H7 (cell line): ENCODE results near the gene FKBP4. TPM values are rescaled to one million over a fixed set of nuclear protein-coding genes. Genes with fewer than 3 reads are reported as not detected.

Experiments used
- DNase-seq: peaks from one replicate; pipeline ENCODE4 v3.0.0; 2012
- H3K27me3 ChIP-seq: 2 replicates; pipeline ENCODE4 v1.6.0; 2011; ENCODE audit warnings: mild to moderate bottlenecking, low read length; ENCODE audit not compliant: control insufficient read depth, insufficient read depth
- H3K36me3 ChIP-seq: replicated peaks from 2 replicates; pipeline ENCODE4 v1.5.1; 2011; ENCODE audit warnings: low read length; ENCODE audit not compliant: control insufficient read depth, insufficient read depth
- H3K4me3 ChIP-seq: 2 replicates; pipeline ENCODE4 v1.5.1; 2011; ENCODE audit warnings: low read depth, mild to moderate bottlenecking, control low read depth, low read length, moderate library complexity; ENCODE audit not compliant: insufficient read depth
- total RNA-seq: library from RNA; depleted of rRNA; stranded (reverse); fragments of >200 nt; shearing (Covaris generic); gene quantifications from 2 replicates; pipeline ENCODE4 v1.2.3, GENCODE V29; 2014; rRNA removed

Gene FKBP4
- total RNA-seq, 1 experiment from 2014 or later: 147 TPM

- Histone ChIP-seq H3K36me3 (no peaks in the 10 kb centered on the region), H3K4me3 (no peak overlapping the region), H3K27me3 (peaks cover 3% of the 10 kb centered on the region; the same call in 1 of the 2 replicates)
- DNase-seq: no peak
Observed at GRCh38 chr12:2835691-2836403, 41.1 kb downstream of the FKBP4 start.

DNA sequence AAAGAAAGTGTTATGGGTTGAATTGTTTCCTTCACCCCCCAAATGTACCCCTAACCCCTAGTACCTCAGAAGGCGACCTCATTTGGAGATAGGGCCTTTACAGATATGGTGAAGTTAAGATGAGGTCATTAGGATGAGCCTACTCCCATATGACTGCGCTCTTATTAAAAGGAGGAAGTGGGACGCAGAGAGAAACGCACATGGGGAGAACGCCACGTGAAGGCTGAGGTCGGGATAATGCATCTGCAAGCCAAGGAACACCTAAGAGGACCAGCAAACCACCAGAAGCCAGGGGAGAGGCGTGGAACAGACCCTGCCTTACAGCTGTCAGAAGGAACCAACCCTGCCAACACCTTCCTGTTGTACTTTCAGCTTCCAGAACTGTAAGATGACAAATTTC, 41.8 kb downstream of the FKBP4 start:
- no peak overlapping the region for H3K4me3 ChIP-seq
- DNase-seq: no peak
- peaks cover 3% of the 10 kb centered on the region; the same call in 1 of the 2 replicates for H3K27me3 ChIP-seq

GRCh38 chr12:2841056-2841650, 46.4 kb downstream of the FKBP4 start:
- Histone ChIP-seq H3K27me3 (no peaks in the 10 kb centered on the region; the same call in 1 of the 2 replicates), H3K36me3 (no peaks in the 10 kb centered on the region; the same call in 1 of the 2 replicates), H3K4me3 (no peak overlapping the region)
- DNase-seq: no peak

More for the DNA sequence above, 41.8 kb downstream of the FKBP4 start:
- H3K36me3 ChIP-seq: no peaks in the 10 kb centered on the region

DNA sequence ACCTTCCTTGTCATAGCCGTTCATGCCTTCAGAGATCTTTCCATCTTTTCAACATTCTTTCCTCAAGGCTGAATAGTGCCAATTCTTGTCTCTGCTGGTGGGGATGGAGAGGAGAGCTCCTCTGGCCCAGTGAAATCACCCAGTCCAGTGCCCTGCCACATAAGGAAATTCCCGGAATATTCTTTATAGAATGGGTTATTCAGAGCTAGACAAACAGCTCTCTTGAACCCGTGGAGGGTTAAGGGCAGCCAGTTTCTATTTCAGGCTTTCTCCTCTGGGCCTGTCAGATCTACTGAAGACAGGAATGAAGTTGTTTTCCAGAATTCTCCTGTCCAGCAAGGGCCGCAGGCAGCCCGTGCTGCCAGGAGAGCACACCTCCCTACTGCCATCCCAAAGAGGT, 48.2 kb downstream of the FKBP4 start:
- Histone ChIP-seq H3K27me3 (no peaks in the 10 kb centered on the region; the same call in 1 of the 2 replicates), H3K4me3 (no peak overlapping the region), H3K36me3 (no peaks in the 10 kb centered on the region; the same call in 1 of the 2 replicates)
- no peak for DNase-seq

- DNase-seq: no peak
- Histone ChIP-seq H3K27me3 (no peaks in the 10 kb centered on the region; the same call in 1 of the 2 replicates), H3K36me3 (no peaks in the 10 kb centered on the region; the same call in 1 of the 2 replicates), H3K4me3 (no peak overlapping the region)
Observed at GRCh38 chr12:2844786-2845185, 50.0 kb downstream of the FKBP4 start.

- peak; percentile 65 for DNase-seq
Observed at GRCh38 chr12:2845280-2845679, 50.5 kb downstream of the FKBP4 start.

DNA sequence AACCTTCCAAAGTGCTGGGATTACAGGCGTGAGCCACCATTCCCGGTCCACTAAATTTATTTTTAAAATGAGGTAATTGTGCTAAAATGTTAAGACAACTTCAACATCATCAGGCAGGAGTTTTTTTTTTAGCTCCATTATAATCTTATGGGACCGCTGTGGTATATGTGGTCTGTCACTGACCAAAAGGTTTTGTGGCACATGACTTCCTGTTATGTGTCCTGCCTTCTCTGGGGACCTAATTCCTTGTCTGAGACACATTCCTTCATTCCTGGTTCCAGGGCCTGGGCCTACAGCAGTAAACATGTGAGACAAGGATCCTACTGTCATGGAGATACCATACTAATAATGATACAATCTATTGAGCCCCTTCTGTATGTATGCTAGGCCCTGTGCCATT, 57.2 kb downstream of the FKBP4 start:
- H3K36me3 ChIP-seq: no peaks in the 10 kb centered on the region
- DNase-seq: no peak
- no peak overlapping the region for H3K4me3 ChIP-seq
- no peaks in the 10 kb centered on the region for H3K27me3 ChIP-seq

More at GRCh38 chr12:2845280-2845679, 50.5 kb downstream of the FKBP4 start:
- no peaks in the 10 kb centered on the region; the same call in 1 of the 2 replicates for H3K36me3 ChIP-seq
- H3K4me3 ChIP-seq: no peak overlapping the region
- H3K27me3 ChIP-seq: no peaks in the 10 kb centered on the region; the same call in 1 of the 2 replicates

- DNase-seq: peak; percentile 96
- H3K36me3 ChIP-seq: no peaks in the 10 kb centered on the region
- H3K4me3 ChIP-seq: no peak overlapping the region
- no peaks in the 10 kb centered on the region for H3K27me3 ChIP-seq
Observed at GRCh38 chr12:2853626-2854025, 58.9 kb downstream of the FKBP4 start.

Other genes starting within 250 kb of the FKBP4 start
- gene ITFG2, start 17.7 kb downstream of the FKBP4 start, total RNA-seq: 11.8 and 20.5 TPM in 2 replicates
- gene NRIP2, start 40.1 kb downstream of the FKBP4 start, total RNA-seq: not detected in 2 replicates
- gene TEX52, start 62.1 kb downstream of the FKBP4 start, total RNA-seq: not detected in 2 replicates
- 64.6 and 76.9 TPM in 2 replicates for gene FOXM1, start 82.2 kb downstream of the FKBP4 start, total RNA-seq
- gene RHNO1, start 82.3 kb downstream of the FKBP4 start, total RNA-seq: 100 and 106 TPM in 2 replicates
- gene TULP3, start 95.9 kb downstream of the FKBP4 start, total RNA-seq: 17.2 and 20.2 TPM in 2 replicates
- 67.7 and 70.9 TPM in 2 replicates for gene TEAD4, start 164.4 kb downstream of the FKBP4 start, total RNA-seq